WTC11 (cell line): ENCODE results near the gene SCYL1. TPM values are rescaled to one million over a fixed set of nuclear protein-coding genes. Genes with fewer than 3 reads are reported as not detected.
A peak's percentile ranks its signal among the peaks of the same experiment; 100 is the strongest.

Experiments
- ATAC-seq: fragments of 200-7000 bp; cut with Tn5 transposase; 2 replicates; pipeline ENCODE4 v1.10.0; 2021; ENCODE audit warnings: mild to moderate bottlenecking, moderate library complexity
- CTCF ChIA-PET: fragments of 300-600 bp; sonication (Branson Sonifier 250); formaldehyde crosslinking; loops from one replicate; lab custom pipeline; 2021; ENCODE audit warnings: antibody characterized with exemption; lab: Charles Lee
- POLR2A ChIA-PET: fragments of 350-600 bp; sonication (Branson Sonifier 250); formaldehyde crosslinking; loops from one replicate; lab custom pipeline; 2021; ENCODE audit warnings: antibody characterized with exemption; lab: Charles Lee
- DNase-seq: peaks from one replicate; pipeline ENCODE4 v3.0.0; 2021; ENCODE audit warnings: low spot score
- H3K27ac Mint-ChIP-seq: 2 replicates; pipeline ENCODE4 v1.8.0; 2021; ENCODE audit warnings: mixed read lengths
- H3K27me3 Mint-ChIP-seq: 2 replicates; pipeline ENCODE4 v1.8.0; 2021; ENCODE audit warnings: low read depth, mild to moderate bottlenecking, moderate library complexity, mixed read lengths
- H3K36me3 Mint-ChIP-seq: 2 replicates; pipeline ENCODE4 v1.8.0; 2021; ENCODE audit warnings: mixed read lengths
- H3K4me1 Mint-ChIP-seq: 2 replicates; pipeline ENCODE4 v1.8.0; 2022; ENCODE audit warnings: mixed read lengths
- H3K4me3 Mint-ChIP-seq: 2 replicates; pipeline ENCODE4 v1.8.0; 2021; ENCODE audit warnings: mild to moderate bottlenecking, moderate library complexity, mixed read lengths
- H3K9me3 Mint-ChIP-seq: 2 replicates; pipeline ENCODE4 v1.8.0; 2021; ENCODE audit warnings: mixed read lengths
- ELF4 ChIP-seq: sonication (generic); formaldehyde crosslinking; IDR thresholded peaks from 2 replicates; pipeline ENCODE4 v1.8.1; 2022; ENCODE audit warnings: low read depth, mild to moderate bottlenecking, moderate library complexity, missing genetic modification reagents
- ETV6 ChIP-seq: sonication (generic); formaldehyde crosslinking; IDR thresholded peaks from 2 replicates; pipeline ENCODE4 v1.8.1; 2022; ENCODE audit warnings: mild to moderate bottlenecking, missing genetic modification reagents
- IRF1 ChIP-seq: sonication (generic); formaldehyde crosslinking; IDR thresholded peaks from 2 replicates; pipeline ENCODE4 v1.8.0; 2023; ENCODE audit warnings: missing genetic modification reagents
- NFATC4 ChIP-seq: fragments of 250-450 bp; sonication (Bioruptor Pico); IDR thresholded peaks from 2 replicates; pipeline ENCODE4 v1.9.0; 2021; ENCODE audit warnings: mild to moderate bottlenecking
- RORB ChIP-seq: fragments of 250-450 bp; sonication (Bioruptor Pico); IDR thresholded peaks from 2 replicates; pipeline ENCODE4 v1.9.0; 2021; ENCODE audit warnings: mild to moderate bottlenecking
- TEAD1 ChIP-seq: sonication (generic); formaldehyde crosslinking; IDR thresholded peaks from 2 replicates; pipeline ENCODE4 v1.8.0; 2022; ENCODE audit warnings: mild to moderate bottlenecking, missing genetic modification reagents
- TP53 ChIP-seq: sonication (generic); formaldehyde crosslinking; IDR thresholded peaks from 2 replicates; pipeline ENCODE4 v1.8.1; 2023; ENCODE audit warnings: mild to moderate bottlenecking, missing genetic modification reagents
- USF2 ChIP-seq: sonication (generic); formaldehyde crosslinking; IDR thresholded peaks from 2 replicates; pipeline ENCODE4 v1.8.1; 2023; ENCODE audit warnings: mild to moderate bottlenecking, missing genetic modification reagents, moderate library complexity
- ZNF121 ChIP-seq: sonication (generic); formaldehyde crosslinking; IDR thresholded peaks from 2 replicates; pipeline ENCODE4 v1.8.0; 2023; ENCODE audit warnings: missing genetic modification reagents
- ZNF396 ChIP-seq: fragments of 250-450 bp; sonication (Bioruptor Pico); IDR thresholded peaks from 2 replicates; pipeline ENCODE4 v1.8.0; 2021; ENCODE audit warnings: mild to moderate bottlenecking, moderate library complexity, borderline replicate concordance
- ZNF416 ChIP-seq: fragments of 250-450 bp; sonication (Bioruptor Pico); IDR thresholded peaks from 2 replicates; pipeline ENCODE4 v1.9.0; 2021; ENCODE audit warnings: mild to moderate bottlenecking, inconsistent platforms
- ZNF532 ChIP-seq: fragments of 250-450 bp; sonication (Bioruptor Pico); IDR thresholded peaks from 2 replicates; pipeline ENCODE4 v1.9.0; 2021; ENCODE audit warnings: mild to moderate bottlenecking, borderline replicate concordance
- ZSCAN18 ChIP-seq: fragments of 250-450 bp; sonication (Bioruptor Pico); IDR thresholded peaks from 2 replicates; pipeline ENCODE4 v2.1.2; 2022; ENCODE audit warnings: mild to moderate bottlenecking, moderate library complexity
- total RNA-seq: library from RNA; stranded (reverse); gene quantifications from 3 replicates; pipeline ENCODE4 v1.2.3, GENCODE V29; 2021
- TF ChIP-seq, protein P1 (sequence below): sonication (generic); formaldehyde crosslinking; IDR thresholded peaks from 2 replicates; pipeline ENCODE4 v1.8.1; 2023; ENCODE audit warnings: mild to moderate bottlenecking, missing genetic modification reagents, borderline replicate concordance
- TF ChIP-seq, protein P2 (sequence below): sonication (generic); formaldehyde crosslinking; conservative IDR thresholded peaks from 2 replicates; pipeline ENCODE4 v1.8.1; 2022; ENCODE audit warnings: mild to moderate bottlenecking, missing genetic modification reagents

Gene SCYL1
- total RNA-seq, 1 experiment from 2014 or later, result 76.8 TPM

- ATAC-seq (no peak), DNase-seq (no peak)
- ChIA-PET CTCF (interaction anchor here (0.7 to 13.8 kb wide), 11 partner anchors 7 to 195 kb away, joined by 3 to 311 read pairs (median 6); partner anchors contain the start of genes FAM89B, MAP3K11, PCNX3 and SIPA1), POLR2A (interaction anchor here (1.2 to 1.7 kb wide), 5 partner anchors 11 to 33 kb away, joined by 3 to 6 read pairs (median 3); partner anchors contain the start of genes EHBP1L1, FAM89B and ZNRD2)
- TF ChIP-seq USF2 (CRISPR knock-in tag) (no peak), ZNF532 (CRISPR knock-in tag) (no peak), ZNF121 (CRISPR knock-in tag) (no peak), RORB (no peak), ZSCAN18 (CRISPR knock-in tag) (no peak), IRF1 (no peak), ZNF416 (CRISPR knock-in tag) (no peak), ZNF396 (CRISPR knock-in tag) (no peak), ELF4 (no peak), TEAD1 (CRISPR knock-in tag) (no peak), ETV6 (CRISPR knock-in tag) (no peak), NFATC4 (no peak), TP53 (CRISPR knock-in tag) (no peak)
- TF ChIP-seq, protein P1, sequence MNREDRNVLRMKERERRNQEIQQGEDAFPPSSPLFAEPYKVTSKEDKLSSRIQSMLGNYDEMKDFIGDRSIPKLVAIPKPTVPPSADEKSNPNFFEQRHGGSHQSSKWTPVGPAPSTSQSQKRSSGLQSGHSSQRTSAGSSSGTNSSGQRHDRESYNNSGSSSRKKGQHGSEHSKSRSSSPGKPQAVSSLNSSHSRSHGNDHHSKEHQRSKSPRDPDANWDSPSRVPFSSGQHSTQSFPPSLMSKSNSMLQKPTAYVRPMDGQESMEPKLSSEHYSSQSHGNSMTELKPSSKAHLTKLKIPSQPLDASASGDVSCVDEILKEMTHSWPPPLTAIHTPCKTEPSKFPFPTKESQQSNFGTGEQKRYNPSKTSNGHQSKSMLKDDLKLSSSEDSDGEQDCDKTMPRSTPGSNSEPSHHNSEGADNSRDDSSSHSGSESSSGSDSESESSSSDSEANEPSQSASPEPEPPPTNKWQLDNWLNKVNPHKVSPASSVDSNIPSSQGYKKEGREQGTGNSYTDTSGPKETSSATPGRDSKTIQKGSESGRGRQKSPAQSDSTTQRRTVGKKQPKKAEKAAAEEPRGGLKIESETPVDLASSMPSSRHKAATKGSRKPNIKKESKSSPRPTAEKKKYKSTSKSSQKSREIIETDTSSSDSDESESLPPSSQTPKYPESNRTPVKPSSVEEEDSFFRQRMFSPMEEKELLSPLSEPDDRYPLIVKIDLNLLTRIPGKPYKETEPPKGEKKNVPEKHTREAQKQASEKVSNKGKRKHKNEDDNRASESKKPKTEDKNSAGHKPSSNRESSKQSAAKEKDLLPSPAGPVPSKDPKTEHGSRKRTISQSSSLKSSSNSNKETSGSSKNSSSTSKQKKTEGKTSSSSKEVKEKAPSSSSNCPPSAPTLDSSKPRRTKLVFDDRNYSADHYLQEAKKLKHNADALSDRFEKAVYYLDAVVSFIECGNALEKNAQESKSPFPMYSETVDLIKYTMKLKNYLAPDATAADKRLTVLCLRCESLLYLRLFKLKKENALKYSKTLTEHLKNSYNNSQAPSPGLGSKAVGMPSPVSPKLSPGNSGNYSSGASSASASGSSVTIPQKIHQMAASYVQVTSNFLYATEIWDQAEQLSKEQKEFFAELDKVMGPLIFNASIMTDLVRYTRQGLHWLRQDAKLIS (CRISPR knock-in tag), result no peak
- TF ChIP-seq, protein P2, sequence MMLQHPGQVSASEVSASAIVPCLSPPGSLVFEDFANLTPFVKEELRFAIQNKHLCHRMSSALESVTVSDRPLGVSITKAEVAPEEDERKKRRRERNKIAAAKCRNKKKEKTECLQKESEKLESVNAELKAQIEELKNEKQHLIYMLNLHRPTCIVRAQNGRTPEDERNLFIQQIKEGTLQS (CRISPR knock-in tag), result no peak
- Mint-ChIP-seq H3K27ac (peak overlapping the region; percentile 25; the same call in 1 of the 2 replicates), H3K27me3 (peaks cover 80% of the 10 kb centered on the region), H3K36me3 (no peaks in the 10 kb centered on the region), H3K4me3 (peak overlapping the region; percentile 29), H3K9me3 (no peaks in the 10 kb centered on the region), H3K4me1 (peaks cover 28% of the 10 kb centered on the region)
Observed at GRCh38 chr11:65586247-65586630, 61.4 kb downstream of the SCYL1 start.
